GM12878 (cell line): ENCODE data around the gene SIK3. TPM values are rescaled to one million over a fixed set of nuclear protein-coding genes. Genes with fewer than 3 reads are reported as not detected.

Source experiments
- ATAC-seq: fragments of 200-7000 bp; cut with Tn5 transposase; 3 replicates; pipeline ENCODE4 v1.9.1; 2020; ENCODE audit warnings: mild to moderate bottlenecking, moderate library complexity
- BruUV-seq: library from RNA; stranded (reverse); fragments of 400-500 nt; replicated peaks from 2 replicates; lab custom pipeline; 2021; lab: Mats Ljungman, UMichigan
- CTCF ChIA-PET: fragments of 300-600 bp; sonication (Branson Sonifier 250); formaldehyde crosslinking; extraction: SDS; loops from one replicate; lab custom pipeline; 2021; ENCODE audit warnings: inconsistent platforms; lab: Yijun Ruan, JAX
- POLR2A ChIA-PET: fragments of 350-600 bp; formaldehyde crosslinking; extraction: SDS; loops from one replicate; lab custom pipeline; 2021; ENCODE audit warnings: inconsistent platforms; lab: Charles Lee
- RAD21 ChIA-PET: fragments of 300-600 bp; sonication (Branson Sonifier 250); formaldehyde crosslinking; loops from one replicate; lab custom pipeline; 2023; ENCODE audit warnings: antibody characterized with exemption; ENCODE audit not compliant: unreplicated experiment; lab: Charles Lee
- SMC1A ChIA-PET: fragments of 300-600 bp; sonication (Branson Sonifier 250); formaldehyde crosslinking; loops from one replicate; lab custom pipeline; 2023; ENCODE audit not compliant: unreplicated experiment, uncharacterized antibody; lab: Charles Lee
- DNase-seq: peaks from one replicate; pipeline ENCODE4 v3.0.0-alpha.2; 2011; ENCODE audit warnings: low read depth, low spot score
- FAIRE-seq: peaks from 3 replicates; lab custom pipeline; 2011; peaks lifted over from hg19 to GRCh38; lab: Jason Lieb, UNC
- H2AFZ ChIP-seq: 2 replicates; pipeline ENCODE4 v1.6.0; 2011; ENCODE audit warnings: low read depth, low read length, control low read depth; ENCODE audit not compliant: control insufficient read depth
- H3K27ac ChIP-seq: 2 replicates; pipeline ENCODE4 v1.5.1; 2011; ENCODE audit warnings: control low read depth; ENCODE audit not compliant: control insufficient read depth, insufficient read depth
- H3K27me3 ChIP-seq, 2 experiments: replicated peaks in 1 of 2; 2 replicates each; pipeline versions ENCODE4 v1.6.0 to v1.6.1; 2011; ENCODE audit warnings: low read length in 1 of 2; ENCODE audit not compliant: control insufficient read depth in 2 of 2, insufficient read depth in 2 of 2
- H3K36me3 ChIP-seq, 2 experiments: 2 replicates each; pipeline ENCODE4 v1.5.1; 2011; ENCODE audit warnings: low read length in 1 of 2; ENCODE audit not compliant: control insufficient read depth in 2 of 2, insufficient read depth in 2 of 2
- H3K4me1 ChIP-seq: 2 replicates; pipeline ENCODE4 v1.6.1; 2011; ENCODE audit warnings: mild to moderate bottlenecking, low read length, moderate library complexity, mixed read lengths; ENCODE audit not compliant: control insufficient read depth, insufficient read depth
- H3K4me2 ChIP-seq: 2 replicates; pipeline ENCODE4 v1.6.0; 2011; ENCODE audit warnings: control low read depth; ENCODE audit not compliant: control insufficient read depth, insufficient read depth
- H3K4me3 ChIP-seq: fragments of 200-600 bp; sonication (generic); 2 replicates; pipeline ENCODE4 v1.5.1; 2016
- H3K79me2 ChIP-seq: 2 replicates; pipeline ENCODE4 v1.6.0; 2011; ENCODE audit warnings: low read length; ENCODE audit not compliant: control insufficient read depth, insufficient read depth
- H3K9ac ChIP-seq: 2 replicates; pipeline ENCODE4 v1.8.0; 2011; ENCODE audit warnings: low read length, control low read depth, mixed read lengths; ENCODE audit not compliant: control insufficient read depth, insufficient read depth
- H3K9me3 ChIP-seq: replicated peaks from 3 replicates; pipeline ENCODE4 v1.5.1; 2011; ENCODE audit warnings: mild to moderate bottlenecking, low read length; ENCODE audit not compliant: control insufficient read depth, insufficient read depth
- H4K20me1 ChIP-seq: 2 replicates; pipeline ENCODE4 v1.6.0; 2011; ENCODE audit not compliant: control insufficient read depth, insufficient read depth
- CEBPB ChIP-seq, 2 experiments: fragments of 150-350 bp in 1 of 2; IDR thresholded peaks; 2 replicates each; pipeline ENCODE4 v1.6.1; 2012 to 2014; ENCODE audit warnings: low read depth in 2 of 2, low read length in 2 of 2, borderline replicate concordance in 1 of 2, inconsistent platforms in 1 of 2
- FOXK2 ChIP-seq: fragments of 450-650 bp; IDR thresholded peaks from 2 replicates; pipeline ENCODE4 v1.6.1; 2017; ENCODE audit warnings: mild to moderate bottlenecking, moderate library complexity
- HDGF ChIP-seq: fragments of 450-650 bp; IDR thresholded peaks from 2 replicates; pipeline ENCODE4 v1.6.1; 2016; ENCODE audit warnings: antibody characterized with exemption
- HSF1 ChIP-seq: fragments of 150-350 bp; IDR thresholded peaks from 2 replicates; pipeline ENCODE4 v1.6.1; 2014; ENCODE audit warnings: mild to moderate bottlenecking, low read depth, low read length
- LARP7 ChIP-seq: fragments of 450-650 bp; IDR thresholded peaks from 2 replicates; pipeline ENCODE4 v1.6.1; 2017; ENCODE audit warnings: mild to moderate bottlenecking
- MEF2B ChIP-seq: fragments of 450-650 bp; IDR thresholded peaks from 2 replicates; pipeline ENCODE4 v1.6.1; 2018; ENCODE audit warnings: mild to moderate bottlenecking, moderate library complexity; ENCODE audit not compliant: partially characterized antibody, poor library complexity, severe bottlenecking
- MXI1 ChIP-seq: fragments of 150-350 bp; IDR thresholded peaks from 2 replicates; pipeline ENCODE4 v1.6.1; 2011; ENCODE audit warnings: low read depth, mild to moderate bottlenecking, inconsistent platforms, low read length, improper control_type of control experiment
- RBBP5 ChIP-seq: fragments of 200-600 bp; sonication (generic); conservative IDR thresholded peaks from 2 replicates; pipeline ENCODE4 v1.6.1; 2016
- RELB ChIP-seq: fragments of 450-650 bp; IDR thresholded peaks from 2 replicates; pipeline ENCODE4 v1.6.1; 2017; ENCODE audit warnings: low read depth, mild to moderate bottlenecking, moderate library complexity
- SUPT20H ChIP-seq: IDR thresholded peaks from 2 replicates; pipeline ENCODE4 v1.6.1; 2011; ENCODE audit warnings: low read depth, mild to moderate bottlenecking, low read length, moderate library complexity, borderline replicate concordance; ENCODE audit not compliant: control insufficient read depth
- TBL1XR1 ChIP-seq: IDR thresholded peaks from 2 replicates; pipeline ENCODE4 v1.6.1; 2012; ENCODE audit warnings: low read depth, low read length, improper control_type of control experiment
- WGBS: methylation state at CpG from one replicate; pipeline ENCODE4 v1.1.6; 2016; ENCODE audit warnings: low lambda C conversion rate; ENCODE audit not compliant: insufficient replicate concordance, insufficient coverage; ENCODE audit errors: missing lambda C conversion rate; 5-methylcytosine and 5-hydroxymethylcytosine counted together
- in situ Hi-C: fragments of 300-500 bp; cut with MboI; formaldehyde crosslinking; loops from 9 replicates; pipeline ENCODE4 v1.14.3; 2018; ENCODE audit warnings: mixed read lengths
- intact Hi-C: fragments of 100-400 bp; cut with micrococcal nuclease; formaldehyde crosslinking; loops from one replicate; pipeline ENCODE4 v1.14.2; 2022; ENCODE audit not compliant: unreplicated experiment
- polyA plus RNA-seq, 11 experiments: library from polyadenylated mRNA; depleted of rRNA in 4 of 11; unstranded in 6 of 11; stranded (reverse) in 5 of 11; fragments of >200 nt; fragmentation: Nextera tagmentation in 4 of 11; fragmentation: Illumina TruSeq in 1 of 11; extraction: Ambion mirVana in 4 of 11; extraction: Trizol in 1 of 11; gene quantifications; 1 replicate in 1 of 11; 2 replicates in 10 of 11; pipeline versions ENCODE4 v1.2.1 to v1.2.3, GENCODE V29; 2011 to 2016; ENCODE audit warnings: inconsistent platforms in 2 of 11, missing spikeins in 2 of 11, low read depth in 1 of 11
- total RNA-seq, 4 experiments: library from RNA; depleted of rRNA in 3 of 4; stranded (reverse); fragments of >200 nt in 3 of 4; fragmentation: Illumina TruSeq in 1 of 4; extraction: Trizol in 1 of 4; gene quantifications; 2 replicates each; pipeline versions ENCODE4 v1.2.1 to v1.2.3, GENCODE V29; 2013 to 2021
- TF ChIP-seq, protein P1 (sequence below): fragments of 450-650 bp; formaldehyde crosslinking; IDR thresholded peaks from 2 replicates; pipeline ENCODE4 v1.4.0; 2022; ENCODE audit warnings: mild to moderate bottlenecking, moderate library complexity
- TF ChIP-seq, protein P2 (sequence below): fragments of 450-650 bp; formaldehyde crosslinking; IDR thresholded peaks from 2 replicates; pipeline ENCODE4 v1.4.0; 2020; ENCODE audit warnings: mild to moderate bottlenecking, moderate library complexity

Gene SIK3
- total and polyA plus RNA-seq, 10 of the 15 experiments (the other 5 are each of a cell fraction or from before 2014, with no cell fraction given): 2.5 to 31.9 (median 11.1) TPM

GRCh38 chr11:116860303-116860702 lies 237.9 kb downstream of the SIK3 start (continued):
- TF ChIP-seq, protein P1, sequence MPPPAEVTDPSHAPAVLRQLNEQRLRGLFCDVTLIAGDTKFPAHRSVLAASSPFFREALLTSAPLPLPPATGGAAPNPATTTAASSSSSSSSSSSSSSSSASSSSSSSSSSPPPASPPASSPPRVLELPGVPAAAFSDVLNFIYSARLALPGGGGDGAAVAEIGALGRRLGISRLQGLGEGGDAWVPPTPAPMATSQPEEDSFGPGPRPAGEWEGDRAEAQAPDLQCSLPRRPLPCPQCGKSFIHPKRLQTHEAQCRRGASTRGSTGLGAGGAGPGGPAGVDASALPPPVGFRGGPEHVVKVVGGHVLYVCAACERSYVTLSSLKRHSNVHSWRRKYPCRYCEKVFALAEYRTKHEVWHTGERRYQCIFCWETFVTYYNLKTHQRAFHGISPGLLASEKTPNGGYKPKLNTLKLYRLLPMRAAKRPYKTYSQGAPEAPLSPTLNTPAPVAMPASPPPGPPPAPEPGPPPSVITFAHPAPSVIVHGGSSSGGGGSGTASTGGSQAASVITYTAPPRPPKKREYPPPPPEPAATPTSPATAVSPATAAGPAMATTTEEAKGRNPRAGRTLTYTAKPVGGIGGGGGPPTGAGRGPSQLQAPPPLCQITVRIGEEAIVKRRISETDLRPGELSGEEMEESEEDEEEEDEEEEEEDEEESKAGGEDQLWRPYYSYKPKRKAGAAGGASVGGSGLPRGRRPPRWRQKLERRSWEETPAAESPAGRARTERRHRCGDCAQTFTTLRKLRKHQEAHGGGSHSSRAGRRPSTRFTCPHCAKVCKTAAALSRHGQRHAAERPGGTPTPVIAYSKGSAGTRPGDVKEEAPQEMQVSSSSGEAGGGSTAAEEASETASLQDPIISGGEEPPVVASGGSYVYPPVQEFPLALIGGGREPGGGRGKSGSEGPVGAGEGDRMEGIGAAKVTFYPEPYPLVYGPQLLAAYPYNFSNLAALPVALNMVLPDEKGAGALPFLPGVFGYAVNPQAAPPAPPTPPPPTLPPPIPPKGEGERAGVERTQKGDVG: no peak
- TF ChIP-seq FOXK2 (no peak), LARP7 (no peak)

DNA sequence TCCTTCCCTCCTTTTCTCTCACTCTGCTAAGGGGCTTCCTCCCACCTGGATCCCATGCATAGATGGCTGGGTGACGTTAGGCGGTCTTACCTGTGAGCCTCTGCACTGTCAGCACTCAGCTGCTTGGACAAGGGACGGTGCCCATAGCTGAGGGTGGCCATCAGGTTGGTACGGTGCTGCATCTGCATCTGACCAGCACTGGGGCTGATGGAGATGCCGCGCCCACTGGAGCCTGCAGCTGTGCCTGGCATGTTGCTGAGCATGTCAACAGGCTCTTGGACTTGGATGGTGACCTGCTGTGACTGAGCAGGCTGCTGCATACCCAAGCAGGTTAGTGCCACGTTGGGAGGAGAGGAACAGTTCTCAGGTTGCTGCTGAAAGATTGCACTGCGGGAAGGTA lies 239.1 kb downstream of the SIK3 start:
- H3K4me1 ChIP-seq: peaks cover 3% of the 10 kb centered on the region
- SMC1A ChIA-PET: no interaction called here
- DNase-seq: no peak
- no peaks in the 10 kb centered on the region for H3K27me3 ChIP-seq
- intact Hi-C loops (no loop called here), in situ Hi-C loops (no loop called here)
- over 99% methylated on average over 8 of the region's 8 CpGs for WGBS
- ATAC-seq: no peak
- POLR2A ChIA-PET: no interaction called here
- no peak for FAIRE-seq
- H3K27ac ChIP-seq: no peak overlapping the region
- H3K79me2 ChIP-seq: no peaks in the 10 kb centered on the region
- H3K36me3 ChIP-seq: peaks cover 9 to 11% of the 10 kb centered on the region in 2 experiments; a peak in 3 of 4 replicates
- no TSS peak for BruUV-seq
- RAD21 ChIA-PET: interaction anchor here (1.8 kb wide), 1 partner anchor 23 kb away, joined by 4 read pairs; no protein-coding TSS in a partner anchor
- no peaks in the 10 kb centered on the region for H3K9me3 ChIP-seq
- no peak overlapping the region for H3K4me2 ChIP-seq
- H2AFZ ChIP-seq: no peak overlapping the region
- H3K4me3 ChIP-seq: no peak overlapping the region
- CTCF ChIA-PET: interaction anchor here (0.6 kb wide), 1 partner anchor 67 kb away, joined by 3 read pairs; no protein-coding TSS in a partner anchor
- H4K20me1 ChIP-seq: no peaks in the 10 kb centered on the region
- no peak overlapping the region for H3K9ac ChIP-seq
- TF ChIP-seq, protein P2, sequence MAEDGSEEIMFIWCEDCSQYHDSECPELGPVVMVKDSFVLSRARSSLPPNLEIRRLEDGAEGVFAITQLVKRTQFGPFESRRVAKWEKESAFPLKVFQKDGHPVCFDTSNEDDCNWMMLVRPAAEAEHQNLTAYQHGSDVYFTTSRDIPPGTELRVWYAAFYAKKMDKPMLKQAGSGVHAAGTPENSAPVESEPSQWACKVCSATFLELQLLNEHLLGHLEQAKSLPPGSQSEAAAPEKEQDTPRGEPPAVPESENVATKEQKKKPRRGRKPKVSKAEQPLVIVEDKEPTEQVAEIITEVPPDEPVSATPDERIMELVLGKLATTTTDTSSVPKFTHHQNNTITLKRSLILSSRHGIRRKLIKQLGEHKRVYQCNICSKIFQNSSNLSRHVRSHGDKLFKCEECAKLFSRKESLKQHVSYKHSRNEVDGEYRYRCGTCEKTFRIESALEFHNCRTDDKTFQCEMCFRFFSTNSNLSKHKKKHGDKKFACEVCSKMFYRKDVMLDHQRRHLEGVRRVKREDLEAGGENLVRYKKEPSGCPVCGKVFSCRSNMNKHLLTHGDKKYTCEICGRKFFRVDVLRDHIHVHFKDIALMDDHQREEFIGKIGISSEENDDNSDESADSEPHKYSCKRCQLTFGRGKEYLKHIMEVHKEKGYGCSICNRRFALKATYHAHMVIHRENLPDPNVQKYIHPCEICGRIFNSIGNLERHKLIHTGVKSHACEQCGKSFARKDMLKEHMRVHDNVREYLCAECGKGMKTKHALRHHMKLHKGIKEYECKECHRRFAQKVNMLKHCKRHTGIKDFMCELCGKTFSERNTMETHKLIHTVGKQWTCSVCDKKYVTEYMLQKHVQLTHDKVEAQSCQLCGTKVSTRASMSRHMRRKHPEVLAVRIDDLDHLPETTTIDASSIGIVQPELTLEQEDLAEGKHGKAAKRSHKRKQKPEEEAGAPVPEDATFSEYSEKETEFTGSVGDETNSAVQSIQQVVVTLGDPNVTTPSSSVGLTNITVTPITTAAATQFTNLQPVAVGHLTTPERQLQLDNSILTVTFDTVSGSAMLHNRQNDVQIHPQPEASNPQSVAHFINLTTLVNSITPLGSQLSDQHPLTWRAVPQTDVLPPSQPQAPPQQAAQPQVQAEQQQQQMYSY: no peak
- TF ChIP-seq MXI1 (no peak), CEBPB (IDR thresholded peaks at IDR 0.05; ENCODE audit: borderline replicate concordance in 1 of 2, low read depth in 2 of 2, low read length in 2 of 2) (no peak), TBL1XR1 (no peak), HSF1 (no peak), MEF2B (no peak), RBBP5 (no peak), SUPT20H (no peak), RELB (no peak), HDGF (no peak)
